ENCODE data around the gene ADGRV1.

The ADGRV1 gene

GRCh38 chr5:91127456-91128081 lies 569.0 kb downstream of the ADGRV1 start:
- no peak for DNase-seq (ENCODE audit: low read depth in 2 of 3, low spot score in 2 of 3)

- DNase-seq (ENCODE audit: low read depth in 2 of 3, low spot score in 2 of 3) = no peak
Measured at GRCh38 chr5:91128604-91129003, 570.0 kb downstream of the ADGRV1 start.

GRCh38 chr5:91129748-91130147 lies 571.2 kb downstream of the ADGRV1 start:
- no peak for DNase-seq (ENCODE audit: low read depth in 2 of 3, low spot score in 2 of 3)

GRCh38 chr5:91130759-91131158 lies 572.2 kb downstream of the ADGRV1 start:
- no peak for DNase-seq (ENCODE audit: low read depth in 2 of 3, low spot score in 2 of 3)

- no peak for DNase-seq (ENCODE audit: low read depth in 2 of 3, low spot score in 2 of 3)
Measured at GRCh38 chr5:91132550-91132949, 574.0 kb downstream of the ADGRV1 start.

GRCh38 chr5:91133183-91133582 lies 574.6 kb downstream of the ADGRV1 start:
- DNase-seq (ENCODE audit: low read depth in 2 of 3, low spot score in 2 of 3) = no peak

GRCh38 chr5:91135475-91136248 lies 577.1 kb downstream of the ADGRV1 start:
- no peak for DNase-seq (ENCODE audit: low read depth in 2 of 3, low spot score in 2 of 3)

GRCh38 chr5:91136271-91136670 lies 577.7 kb downstream of the ADGRV1 start:
- no peak for DNase-seq (ENCODE audit: low read depth in 2 of 3, low spot score in 2 of 3)

GRCh38 chr5:91137647-91138046 lies 579.0 kb downstream of the ADGRV1 start:
- DNase-seq (ENCODE audit: low read depth in 2 of 3, low spot score in 2 of 3) = no peak

- DNase-seq (ENCODE audit: low read depth in 2 of 3, low spot score in 2 of 3) = no peak
Measured at GRCh38 chr5:91139572-91140200, 581.1 kb downstream of the ADGRV1 start.

- DNase-seq (ENCODE audit: low read depth in 2 of 3, low spot score in 2 of 3) = no peak
Measured at GRCh38 chr5:91140657-91141056, 582.1 kb downstream of the ADGRV1 start.

- no peak for DNase-seq (ENCODE audit: low read depth in 2 of 3, low spot score in 2 of 3)
Measured at GRCh38 chr5:91141642-91142041, 583.0 kb downstream of the ADGRV1 start.

- no peak for DNase-seq (ENCODE audit: low read depth in 2 of 3, low spot score in 2 of 3)
Measured at GRCh38 chr5:91142386-91142785, 583.8 kb downstream of the ADGRV1 start.

GRCh38 chr5:91142819-91143218 lies 584.2 kb downstream of the ADGRV1 start:
- DNase-seq (ENCODE audit: low read depth in 2 of 3, low spot score in 2 of 3) = no peak

- no peak for DNase-seq (ENCODE audit: low read depth in 2 of 3, low spot score in 2 of 3)
Measured at GRCh38 chr5:91143840-91144239, 585.2 kb downstream of the ADGRV1 start.

- DNase-seq (ENCODE audit: low read depth in 2 of 3, low spot score in 2 of 3) = no peak
Measured at GRCh38 chr5:91144491-91145332, 586.1 kb downstream of the ADGRV1 start.

- no peak for DNase-seq (ENCODE audit: low read depth in 2 of 3, low spot score in 2 of 3)
Measured at GRCh38 chr5:91145333-91145620, 586.7 kb downstream of the ADGRV1 start.

- no peak for DNase-seq (ENCODE audit: low read depth in 2 of 3, low spot score in 2 of 3)
Measured at GRCh38 chr5:91146230-91146629, 587.6 kb downstream of the ADGRV1 start.

- no peak for DNase-seq (ENCODE audit: low read depth in 2 of 3, low spot score in 2 of 3)
Measured at GRCh38 chr5:91146905-91147600, 588.5 kb downstream of the ADGRV1 start.

GRCh38 chr5:91150234-91150633 lies 591.6 kb downstream of the ADGRV1 start:
- no peak for DNase-seq (ENCODE audit: low read depth in 2 of 3, low spot score in 2 of 3)

- no peak for DNase-seq (ENCODE audit: low read depth in 2 of 3, low spot score in 2 of 3)
Measured at GRCh38 chr5:91150636-91151035, 592.0 kb downstream of the ADGRV1 start.

All from activated CD8-positive, alpha-beta memory T cell treated with anti-CD3 and anti-CD28 coated beads for 48 hours (primary cell).